HG02678 (cell line): ENCODE results near the gene TPRG1L.

Experiments
- ATAC-seq: cut with Tn5 transposase; IDR thresholded peaks from one replicate; pipeline ENCODE4 v1.9.1; 2021; ENCODE audit warnings: mild to moderate bottlenecking, moderate library complexity; ENCODE audit not compliant: unreplicated experiment

TPRG1L gene

GRCh38 chr1:3593334-3593733 is 31.5 kb upstream of the TPRG1L start:
- no peak for ATAC-seq

- ATAC-seq: no peak
Measured at GRCh38 chr1:3593745-3594144, 31.1 kb upstream of the TPRG1L start.

- ATAC-seq: no peak
Measured at GRCh38 chr1:3594706-3595377, 30.0 kb upstream of the TPRG1L start.

DNA sequence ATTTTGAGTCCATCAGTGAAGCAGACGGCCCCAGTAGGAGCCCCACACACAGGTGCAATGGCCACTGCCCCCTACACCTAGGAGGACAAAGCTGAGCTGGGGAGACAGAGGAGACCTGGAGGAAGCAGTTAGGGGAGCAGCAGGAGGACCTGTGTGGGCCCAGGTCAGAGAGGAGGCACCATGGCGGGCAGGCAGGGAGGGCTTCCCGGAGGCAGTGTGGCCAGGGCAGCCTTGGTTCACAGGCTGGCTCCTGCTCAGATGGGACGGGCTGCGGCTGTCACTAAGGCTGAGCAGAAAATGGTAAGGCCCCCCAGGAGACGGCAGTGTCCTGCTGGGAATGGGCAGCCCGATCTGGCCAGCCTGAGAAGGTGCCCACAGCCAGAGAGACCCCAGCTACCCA is 28.9 kb upstream of the TPRG1L start:
- no peak for ATAC-seq

DNA sequence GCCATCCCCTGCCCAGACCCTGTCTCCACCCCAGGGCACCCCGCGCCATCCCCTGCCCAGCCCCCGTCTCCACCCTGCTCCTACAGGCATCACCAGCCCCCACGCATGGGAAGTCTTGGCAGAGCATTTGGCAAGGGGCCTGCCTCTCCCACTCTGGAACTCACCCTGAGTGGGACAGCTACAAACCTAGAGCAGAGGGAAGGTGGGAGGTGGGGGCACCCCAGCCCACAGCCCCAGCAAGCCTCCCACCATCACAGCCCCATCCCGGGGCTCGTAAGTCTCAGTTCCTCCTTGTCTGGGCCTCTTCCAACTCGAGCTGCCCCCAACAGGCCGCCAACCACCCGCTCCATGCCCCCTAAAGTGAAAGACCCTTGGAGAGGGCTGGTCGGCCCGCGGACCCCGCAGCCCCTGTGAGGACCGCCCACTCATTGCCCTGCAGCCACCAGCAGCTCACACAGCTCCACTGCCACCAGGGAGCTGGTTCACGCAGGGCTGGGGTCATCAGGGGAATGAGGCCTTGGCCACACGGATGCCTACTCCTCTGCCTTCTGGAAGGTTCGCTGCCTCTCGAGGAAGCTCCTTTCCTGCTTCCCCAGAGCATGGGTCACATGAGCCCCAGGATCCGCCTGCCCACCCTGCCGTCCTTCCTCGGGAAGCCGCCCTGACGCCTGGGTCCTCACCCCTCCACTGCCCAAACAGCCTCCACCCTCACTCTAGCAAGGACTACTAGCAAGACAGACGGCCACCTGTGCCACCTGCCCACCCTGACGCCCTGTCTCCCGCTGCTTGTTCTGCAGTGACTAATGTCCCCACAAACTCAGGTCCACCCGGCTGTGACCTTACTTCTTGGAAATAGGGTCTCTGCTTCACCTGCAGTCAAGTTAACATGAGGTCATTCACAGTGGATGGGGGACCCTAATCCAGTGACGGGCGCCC is 27.9 kb upstream of the TPRG1L start:
- ATAC-seq: no peak

DNA sequence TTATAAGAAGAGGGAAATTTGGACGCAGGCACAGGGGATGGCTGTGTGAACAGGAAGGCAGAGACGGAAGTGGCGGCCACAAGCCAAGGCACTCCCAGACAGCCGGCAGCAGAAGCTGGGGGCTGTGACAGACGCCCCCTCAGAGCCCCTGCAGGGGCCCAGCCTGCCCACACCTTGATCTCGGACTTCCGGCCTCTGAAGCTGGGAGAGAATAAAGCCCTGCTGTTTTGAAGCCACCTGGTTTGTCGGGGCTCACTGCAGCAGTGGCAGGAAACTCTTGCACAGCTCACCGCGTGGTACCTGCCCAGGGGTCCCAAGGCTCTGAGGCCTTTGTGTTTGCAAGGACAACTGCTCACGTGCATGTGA is 27.2 kb upstream of the TPRG1L start:
- no peak for ATAC-seq

GRCh38 chr1:3598051-3598491 is 26.7 kb upstream of the TPRG1L start:
- ATAC-seq: no peak

GRCh38 chr1:3598522-3599285 is 26.1 kb upstream of the TPRG1L start:
- ATAC-seq: no peak

GRCh38 chr1:3599286-3599811 is 25.5 kb upstream of the TPRG1L start:
- no peak for ATAC-seq

DNA sequence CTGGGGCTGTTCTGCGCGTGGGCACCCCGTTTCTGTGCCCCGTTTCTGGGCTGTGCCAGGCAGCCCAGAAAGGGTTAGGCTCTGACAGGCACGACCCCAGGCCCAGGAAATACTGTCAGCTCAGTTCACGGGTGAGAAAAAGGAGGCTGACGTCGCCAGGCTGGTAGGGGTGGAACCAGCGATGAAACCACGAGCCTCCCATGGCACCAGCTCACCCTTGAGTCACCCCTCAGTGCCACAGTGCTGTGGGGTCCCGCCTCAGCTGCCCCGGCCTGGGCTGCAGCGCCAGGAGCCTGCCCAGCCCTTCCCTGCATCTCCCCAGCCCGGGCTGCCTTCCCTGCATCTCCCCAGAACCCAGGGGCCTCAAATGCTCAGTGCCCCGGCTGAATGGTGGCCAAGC is 25.0 kb upstream of the TPRG1L start:
- no peak for ATAC-seq

DNA sequence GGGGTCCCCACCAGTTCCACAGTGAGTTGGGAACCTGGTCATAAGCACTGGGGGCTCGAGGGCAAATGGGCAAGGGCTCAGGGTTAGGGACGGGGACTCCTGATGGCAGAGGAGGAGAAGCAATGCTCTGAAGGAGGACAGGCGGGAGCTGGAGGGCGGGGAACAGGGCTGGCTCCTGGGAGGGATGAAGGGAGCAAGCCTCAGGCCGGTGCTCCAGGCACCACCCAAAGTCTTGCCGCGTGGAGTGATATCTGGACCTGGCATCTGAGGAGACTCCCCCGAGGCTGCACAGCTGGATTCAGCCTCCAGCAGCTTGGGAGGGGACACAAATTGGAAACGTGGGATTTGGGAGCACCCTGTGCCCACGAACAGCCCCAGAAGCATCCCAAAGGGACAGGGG is 24.5 kb upstream of the TPRG1L start:
- no peak for ATAC-seq

DNA sequence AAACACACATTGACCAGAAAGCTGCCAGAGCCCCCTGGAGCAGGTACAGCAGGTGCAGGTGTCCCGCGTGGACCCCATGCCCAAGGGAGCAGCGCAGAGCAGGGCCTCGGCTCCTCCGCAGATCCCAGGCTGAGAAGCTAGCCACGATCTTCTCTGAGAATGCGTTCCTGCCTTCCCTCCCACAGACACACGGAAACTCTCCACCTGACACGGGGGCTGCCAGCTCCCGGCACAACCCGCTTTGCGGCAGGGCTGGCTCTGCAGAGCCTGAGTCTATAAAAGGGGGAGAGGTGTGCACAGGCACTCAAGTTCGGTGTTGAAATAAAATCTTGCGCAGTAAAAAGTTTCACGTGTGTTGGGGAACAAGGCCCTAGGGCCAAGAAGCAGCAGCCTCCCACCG is 23.1 kb upstream of the TPRG1L start:
- ATAC-seq: no peak

DNA sequence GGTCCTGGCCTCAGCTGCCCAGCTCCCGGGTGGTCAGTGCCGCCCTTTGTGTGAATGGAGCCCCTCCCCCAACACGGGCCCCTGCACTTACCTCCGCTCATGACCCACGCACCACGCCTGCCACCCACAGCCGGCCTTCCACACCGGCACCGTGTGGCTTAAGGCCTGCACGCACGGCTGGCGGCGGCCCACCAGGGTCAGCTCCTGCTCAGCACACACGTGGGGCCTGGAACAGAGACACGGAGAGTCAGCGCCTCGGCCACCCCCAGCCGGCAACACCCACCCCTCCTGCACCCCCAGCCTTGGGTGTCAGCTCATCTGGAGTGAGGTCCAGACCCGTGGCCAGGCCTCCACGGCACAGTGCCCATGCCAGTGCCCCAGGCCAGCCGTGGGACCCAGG is 22.4 kb upstream of the TPRG1L start:
- ATAC-seq: no peak

DNA sequence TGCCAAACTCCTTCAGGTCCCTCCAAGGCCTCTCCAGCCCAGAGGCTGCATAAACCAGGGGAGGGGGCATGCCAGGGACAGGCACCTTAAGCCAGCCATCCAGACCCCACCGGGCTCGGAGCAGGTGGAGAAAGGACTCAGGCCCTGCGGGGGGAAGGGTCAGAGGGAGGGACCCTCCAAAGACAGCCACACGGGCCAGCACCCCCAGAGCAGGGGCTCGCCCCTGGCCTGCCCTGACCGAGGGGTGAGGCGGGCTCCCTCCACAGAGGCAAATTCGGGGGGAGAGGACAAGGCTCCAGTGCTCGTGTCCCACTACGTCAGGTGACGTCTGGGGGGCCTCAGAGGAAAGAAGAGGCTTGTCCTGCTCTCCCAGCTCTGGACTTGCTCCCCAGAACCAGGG is 21.7 kb upstream of the TPRG1L start:
- no peak for ATAC-seq

DNA sequence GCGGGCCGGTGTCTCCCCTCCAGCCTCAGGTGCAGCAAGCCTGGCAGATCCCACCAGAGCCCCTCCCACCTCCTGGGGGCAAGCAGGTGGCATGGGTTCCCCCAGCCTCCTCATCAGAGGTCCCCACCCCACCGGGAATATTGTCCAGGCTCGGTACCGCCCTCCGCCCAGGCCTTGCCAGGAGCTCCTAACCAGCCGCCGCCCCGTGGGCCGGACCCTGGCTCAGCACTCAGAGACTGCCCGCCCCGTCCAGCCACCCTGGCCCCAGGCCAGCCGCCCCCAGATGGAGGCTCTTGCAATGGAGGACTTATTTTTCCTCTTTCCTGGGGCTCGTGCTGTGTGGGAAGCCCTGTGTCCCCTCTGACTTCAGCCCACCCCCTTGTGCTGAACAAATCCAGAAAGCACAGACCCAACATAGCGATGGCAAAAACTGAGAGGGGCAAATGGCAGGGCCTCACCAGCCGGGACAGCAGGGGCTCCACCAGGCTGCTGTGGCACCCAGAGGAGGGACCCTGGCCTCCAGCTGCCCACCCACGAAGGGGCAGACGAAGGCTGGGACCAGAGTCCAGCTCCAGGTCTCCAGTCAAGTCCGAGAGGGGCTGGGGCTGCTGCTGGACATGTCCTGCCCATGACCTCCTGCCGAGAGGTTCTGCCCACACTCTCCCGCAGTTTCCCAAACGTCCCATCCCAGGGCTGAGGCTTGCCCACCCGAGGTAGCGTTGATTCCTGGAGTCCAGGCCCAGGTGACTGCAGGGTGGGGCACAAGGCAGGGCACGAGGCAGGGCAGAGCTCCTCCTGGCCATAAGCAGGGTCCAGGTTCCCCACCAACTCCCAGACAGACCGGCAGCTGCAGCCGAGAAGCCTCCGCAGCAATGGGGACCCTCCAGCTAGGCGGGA is 21.0 kb upstream of the TPRG1L start:
- no peak for ATAC-seq

DNA sequence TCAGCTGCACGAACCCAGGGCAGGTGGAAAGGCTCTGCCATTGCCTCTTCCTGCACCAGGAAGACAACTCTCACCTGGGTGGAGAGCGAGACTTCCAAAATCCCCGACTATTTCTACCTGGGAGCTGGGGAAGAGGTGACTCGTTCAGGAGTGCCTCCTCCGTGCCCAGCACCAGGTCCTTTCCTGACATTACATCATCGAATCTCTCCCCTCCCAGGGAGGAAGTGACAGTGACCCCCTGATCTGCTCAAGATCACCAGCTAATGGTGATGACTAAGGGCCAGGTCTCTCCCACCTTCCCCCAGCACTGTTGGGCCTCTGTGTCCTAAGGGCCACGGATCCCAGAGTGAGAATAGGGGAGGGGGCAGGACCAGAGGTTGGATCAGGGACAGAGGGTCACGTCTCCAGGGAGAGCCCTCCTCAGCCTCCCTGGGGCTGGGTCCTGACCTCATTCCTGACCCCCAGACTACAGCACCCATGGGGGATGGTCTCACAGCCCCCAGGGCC is 20.3 kb upstream of the TPRG1L start:
- ATAC-seq: no peak

DNA sequence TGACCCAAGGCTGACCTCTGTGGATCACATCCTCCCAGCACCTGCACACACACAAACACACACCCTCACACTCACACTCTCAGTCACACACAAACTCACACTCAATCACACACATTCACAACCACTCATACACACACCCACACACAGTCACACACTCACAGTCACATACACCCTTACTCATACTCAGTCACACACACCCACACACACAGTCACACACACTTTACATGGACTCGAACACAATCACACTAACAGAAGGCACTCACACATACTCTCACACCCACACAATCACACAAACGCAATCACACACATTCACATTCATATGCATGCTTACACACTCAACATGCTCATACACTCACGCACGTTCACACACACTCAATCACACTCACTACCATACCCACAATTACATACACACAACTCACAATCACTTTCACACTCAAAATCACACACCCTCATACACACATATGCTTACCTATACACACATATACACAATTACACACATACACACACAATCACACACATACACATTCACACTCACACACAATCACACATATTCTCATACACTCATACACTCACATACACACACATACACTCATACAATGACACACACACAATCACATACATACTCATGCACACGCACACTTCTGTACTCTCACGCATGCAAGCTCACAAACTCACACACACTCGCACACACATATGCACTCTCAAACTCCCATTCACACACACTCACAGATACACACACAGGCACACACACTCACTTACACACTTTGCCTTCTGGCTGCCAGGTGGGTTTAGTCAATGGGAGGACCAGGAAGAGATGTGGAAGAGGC is 19.6 kb upstream of the TPRG1L start:
- no peak for ATAC-seq

DNA sequence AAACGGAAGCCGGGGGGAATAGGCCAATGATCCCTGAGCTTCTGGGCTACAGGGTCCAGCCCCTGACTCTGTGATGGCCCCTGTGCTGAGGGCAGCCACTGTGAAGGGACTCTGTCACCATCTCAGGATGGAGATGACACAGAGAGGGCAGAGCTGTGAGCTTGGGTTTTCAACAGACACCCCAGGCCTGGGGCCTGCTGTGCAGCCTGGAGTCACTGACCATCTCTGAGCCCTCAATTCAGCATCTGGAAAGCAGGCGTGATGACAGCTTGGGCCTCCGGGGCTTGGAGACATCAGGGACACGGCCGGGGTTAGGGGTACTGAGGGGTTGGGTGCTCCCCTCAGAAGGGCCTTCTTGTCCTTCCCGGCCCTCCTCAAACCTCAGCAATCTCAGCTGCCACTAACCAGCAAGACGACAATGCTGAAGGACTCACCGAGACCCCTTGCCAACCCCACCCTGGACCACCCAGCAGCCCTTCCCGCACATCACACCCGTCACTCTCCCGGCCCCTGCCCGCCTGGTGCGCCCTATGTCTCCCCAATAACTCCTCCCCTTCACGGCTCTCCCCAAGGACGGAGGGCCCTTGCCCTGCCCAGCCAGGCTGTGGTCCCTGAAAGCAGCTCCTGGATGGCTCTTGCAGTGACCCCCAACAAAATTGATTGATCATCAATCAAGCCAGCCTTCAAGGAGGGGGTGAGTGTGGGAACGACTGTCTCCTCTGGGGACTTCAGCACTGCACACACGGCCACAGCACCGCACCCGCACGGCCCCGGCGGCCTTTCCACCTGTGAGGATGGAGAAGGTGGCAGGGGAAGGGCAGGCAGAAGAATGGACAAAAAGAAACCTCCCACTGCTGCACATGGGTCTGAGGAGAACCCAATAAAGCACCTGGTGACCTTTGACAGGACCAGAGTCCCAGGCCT is 17.8 kb upstream of the TPRG1L start:
- no peak for ATAC-seq
